Measurements from ENCODE around the gene IGF2R.

DNA sequence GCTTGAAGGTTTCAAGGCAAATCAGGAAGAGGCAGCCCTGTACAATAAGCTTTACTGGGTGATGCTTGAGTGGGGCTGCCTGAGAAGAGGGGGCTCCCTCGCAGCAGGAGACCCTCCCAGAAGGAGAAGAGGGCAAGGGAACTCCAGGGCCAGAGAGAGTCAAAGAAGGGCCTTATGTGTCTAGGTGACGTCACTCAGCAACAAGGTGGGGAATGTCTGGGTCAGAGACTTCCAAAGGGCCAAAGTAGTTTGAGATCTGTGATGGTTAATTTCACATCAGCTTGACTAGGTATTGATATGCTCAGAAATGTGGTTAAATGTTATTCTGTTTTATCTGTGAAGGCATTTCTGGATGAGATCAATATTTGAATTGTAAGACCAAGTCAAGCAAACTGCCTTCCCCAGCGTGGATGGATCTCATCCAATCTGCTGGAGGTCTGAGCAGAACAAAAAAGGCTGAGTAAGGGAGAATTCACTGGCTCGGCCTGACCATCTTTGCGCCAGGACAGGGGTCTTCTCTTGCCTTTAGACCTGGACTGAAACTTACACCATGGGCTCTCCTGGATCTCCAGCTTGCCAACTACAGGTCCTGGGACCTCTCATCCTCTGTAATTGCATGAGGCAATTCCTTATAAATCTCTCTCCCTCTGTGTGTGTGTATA lies 42.2 kb upstream of the IGF2R start:
- TF ChIP-seq CTCF (IDR thresholded peaks at IDR 0.05) = no peak
- TF ChIP-seq EZH2 (IDR thresholded peaks at IDR 0.05; ENCODE audit: borderline replicate concordance, insufficient read depth, low read depth, low read length, poor library complexity, severe bottlenecking) = no peak
